SIG-M5 treated with dmso at 0.1 percent for 504 hours (cell line): ENCODE results near the gene MED22.
"Not testable (repeated sequence)": the region's sequence is repeated elsewhere in the genome, so short reads cannot be mapped to it uniquely, and the experiment has no call there.

Source experiments
- DNase-seq: peaks from one replicate; lab custom pipeline; 2025; ENCODE audit not compliant: unreplicated experiment; lab: John Stamatoyannopoulos, UW

Gene MED22

GRCh38 chr9:133339641-133340040 lies 8.3 kb downstream of the MED22 start:
- DNase-seq = no peak

GRCh38 chr9:133335924-133336811 lies 11.8 kb downstream of the MED22 start, which contains the start of gene SURF6:
Gene SURF6, minus strand, starts transcription at chr9:133336188. Its CDS starts 56 bp downstream, at chr9:133336132.
- DNase-seq = peak; percentile 89

DNA sequence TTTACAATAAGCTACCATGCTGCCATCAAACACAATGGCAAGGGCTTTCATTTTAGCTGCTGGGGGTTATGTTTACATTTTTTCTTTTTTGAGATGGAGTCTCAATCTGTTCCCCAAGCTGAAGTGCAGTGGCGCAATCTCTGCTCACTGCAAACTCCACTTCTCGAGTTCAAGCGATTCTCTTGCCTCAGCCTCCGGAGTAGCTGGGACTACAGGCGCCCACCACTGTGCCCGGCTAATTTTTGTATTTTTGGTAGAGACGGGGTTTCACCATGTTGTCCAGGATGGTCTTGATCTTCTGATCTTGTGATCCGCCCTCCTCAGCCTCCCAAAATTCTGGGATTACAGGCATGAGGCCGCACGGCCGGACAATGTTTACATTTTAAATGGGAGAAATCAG lies 13.0 kb downstream of the MED22 start:
- DNase-seq = not testable (repeated sequence)

DNA sequence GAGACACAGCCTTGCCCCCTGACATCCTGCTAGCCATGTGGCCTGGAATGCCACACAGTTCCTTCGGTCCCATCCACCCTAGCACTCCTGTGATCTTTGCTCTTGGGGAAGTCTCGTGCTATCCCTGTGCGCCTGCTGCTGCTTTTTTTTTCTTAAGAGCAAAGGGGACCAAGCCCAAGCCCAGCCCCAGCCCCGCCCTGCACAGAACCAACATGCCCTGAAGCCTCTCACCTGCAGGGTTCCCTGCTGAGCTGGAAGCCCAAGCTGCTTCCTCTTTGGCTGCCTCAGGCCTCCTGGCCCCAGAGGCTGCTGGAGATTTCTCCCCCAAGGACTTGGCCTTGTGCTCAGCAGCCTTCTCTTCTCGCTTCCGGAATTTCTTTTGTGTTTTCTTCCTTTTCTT lies 13.8 kb downstream of the MED22 start:
- DNase-seq = no peak

GRCh38 chr9:133333566-133333965 lies 14.4 kb downstream of the MED22 start:
- no peak for DNase-seq

DNA sequence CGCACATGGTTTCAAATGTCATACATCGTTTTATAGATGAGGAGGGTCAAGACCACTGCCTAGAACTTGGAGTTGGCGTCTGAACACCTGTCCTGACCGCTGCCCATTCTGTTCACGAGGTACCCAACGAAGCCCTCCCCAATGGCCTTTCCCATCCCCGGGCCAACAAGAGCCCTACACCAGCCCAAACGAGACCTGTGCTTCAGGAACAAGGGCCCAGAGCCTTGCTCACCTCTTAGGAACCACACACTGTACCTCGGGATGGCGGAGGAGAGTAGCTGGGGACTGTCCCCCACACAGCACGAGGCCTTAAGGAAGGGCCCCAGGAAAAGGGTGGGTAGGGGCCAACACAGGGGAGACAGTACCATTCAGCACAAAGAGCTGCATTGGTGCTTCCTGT lies 14.9 kb downstream of the MED22 start:
- DNase-seq = no peak

GRCh38 chr9:133332381-133332730 lies 15.6 kb downstream of the MED22 start:
- no peak for DNase-seq

DNA sequence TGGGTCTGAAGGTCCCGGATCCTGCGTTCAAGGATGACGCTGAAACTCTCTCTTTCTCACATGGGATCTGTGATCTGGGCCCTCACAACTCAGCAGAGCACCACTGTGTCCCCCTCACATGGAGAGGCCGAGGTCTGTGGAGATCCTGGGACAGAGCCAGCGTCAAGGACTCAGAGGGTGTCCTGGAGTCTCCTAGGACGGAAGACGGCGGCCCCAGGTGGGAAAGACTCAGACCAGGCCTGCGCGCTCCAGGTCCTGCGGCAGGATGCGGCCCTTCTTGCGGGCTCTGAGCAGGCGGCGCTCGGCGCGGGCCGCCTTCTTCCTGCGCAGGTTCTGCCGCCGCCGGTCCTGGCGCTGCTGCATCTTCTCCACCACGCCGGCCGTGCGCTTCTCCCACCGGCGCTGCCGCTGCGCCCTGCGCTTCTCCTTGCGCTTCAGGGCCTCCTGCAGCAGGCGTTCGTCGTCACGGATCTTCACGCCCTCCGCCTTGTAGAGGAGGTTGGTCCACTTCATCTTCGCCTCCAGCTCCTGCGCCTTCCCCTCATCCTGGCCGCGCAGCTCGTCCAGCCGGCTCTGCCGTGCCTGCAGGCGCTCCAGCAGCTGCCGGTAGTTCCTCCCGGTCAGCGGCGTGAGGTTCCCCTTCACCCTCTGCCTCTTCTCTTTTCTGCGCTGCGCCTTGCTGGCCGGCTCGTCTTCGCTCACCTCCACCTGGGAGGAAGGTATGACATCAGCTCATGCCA lies 16.1 kb downstream of the MED22 start:
- DNase-seq = no peak

DNA sequence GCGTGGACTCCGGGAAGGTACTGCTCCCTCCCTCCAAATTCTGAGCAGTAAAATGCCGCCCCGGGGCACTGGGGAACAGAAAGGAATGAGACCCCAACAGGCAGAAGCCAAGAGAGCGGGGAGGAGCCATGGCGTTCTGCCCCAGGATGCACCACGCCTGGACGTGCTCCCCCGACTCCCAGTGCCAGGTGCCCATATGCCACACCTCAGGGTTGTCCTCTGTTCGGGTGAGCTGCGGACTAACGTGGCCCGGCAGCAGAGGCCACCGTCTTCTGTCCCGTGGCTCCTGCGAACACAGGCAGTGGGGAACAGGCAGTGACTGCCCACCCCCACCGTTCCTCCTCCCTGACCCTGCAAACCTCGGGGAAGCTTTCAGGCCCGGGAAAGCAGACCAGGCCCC lies 16.7 kb downstream of the MED22 start:
- DNase-seq = no peak

GRCh38 chr9:133329306-133330156 lies 18.4 kb downstream of the MED22 start:
- not testable (repeated sequence) for DNase-seq

- DNase-seq = no peak
These were observed 20.0 kb downstream of the MED22 start for GRCh38 chr9:133327834-133328484.

- not testable (repeated sequence) for DNase-seq
These were observed 20.9 kb downstream of the MED22 start for GRCh38 chr9:133327021-133327420.

DNA sequence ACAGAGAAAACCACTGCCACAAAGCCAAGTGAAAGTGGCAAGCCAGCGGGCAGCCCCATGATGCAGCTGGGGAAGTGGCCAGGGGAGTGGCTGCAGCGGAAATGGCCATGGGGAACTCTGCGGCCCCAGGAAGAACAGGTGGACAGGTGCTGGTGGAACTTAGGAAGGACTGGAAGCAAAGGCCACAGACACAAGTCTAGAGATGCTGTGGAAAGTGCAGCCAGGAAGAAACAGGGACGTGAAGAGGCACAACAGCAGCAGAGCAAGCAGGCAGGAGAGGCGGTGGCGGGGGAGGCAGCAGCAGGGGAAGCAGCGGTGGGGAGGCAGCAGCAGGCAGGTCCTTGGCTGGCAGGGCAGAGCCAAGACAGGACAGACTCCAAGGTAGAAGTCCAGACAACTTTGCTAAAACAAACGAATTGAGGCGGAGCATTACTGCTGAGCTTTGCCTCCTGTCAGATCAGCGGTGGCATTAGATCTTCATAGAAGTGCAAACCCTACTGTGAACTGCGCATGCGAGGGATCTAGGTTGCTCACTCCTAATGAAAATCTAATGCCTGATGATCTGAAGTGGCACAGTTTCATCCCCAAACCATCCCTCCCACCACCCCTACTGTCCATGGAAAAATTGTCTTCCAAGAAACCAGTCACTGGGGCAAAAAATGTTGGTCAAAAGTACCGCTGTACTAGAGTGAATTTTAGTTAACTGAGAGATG lies 23.8 kb downstream of the MED22 start:
- no peak for DNase-seq

- no peak for DNase-seq
These were observed 24.7 kb downstream of the MED22 start for GRCh38 chr9:133323211-133323610.

DNA sequence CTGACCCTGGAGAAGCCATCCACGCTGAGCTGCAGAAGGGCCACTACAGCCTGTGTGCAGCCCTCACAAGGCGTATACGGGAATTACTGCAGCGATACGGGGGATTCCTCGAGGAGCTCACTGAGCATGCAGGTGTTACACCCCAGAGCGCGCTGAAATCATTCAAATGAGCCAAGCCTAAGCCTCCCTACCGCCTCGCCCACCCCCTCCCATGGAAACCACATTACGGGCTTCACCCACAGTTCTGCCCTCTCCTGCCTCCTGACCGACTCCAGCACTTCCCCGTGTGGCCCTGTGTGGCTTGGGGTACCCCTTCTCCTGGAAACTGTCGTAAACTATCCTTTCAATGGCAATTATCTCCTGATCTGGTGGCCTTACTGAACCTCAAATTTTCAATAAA lies 25.2 kb downstream of the MED22 start:
- no peak for DNase-seq

DNA sequence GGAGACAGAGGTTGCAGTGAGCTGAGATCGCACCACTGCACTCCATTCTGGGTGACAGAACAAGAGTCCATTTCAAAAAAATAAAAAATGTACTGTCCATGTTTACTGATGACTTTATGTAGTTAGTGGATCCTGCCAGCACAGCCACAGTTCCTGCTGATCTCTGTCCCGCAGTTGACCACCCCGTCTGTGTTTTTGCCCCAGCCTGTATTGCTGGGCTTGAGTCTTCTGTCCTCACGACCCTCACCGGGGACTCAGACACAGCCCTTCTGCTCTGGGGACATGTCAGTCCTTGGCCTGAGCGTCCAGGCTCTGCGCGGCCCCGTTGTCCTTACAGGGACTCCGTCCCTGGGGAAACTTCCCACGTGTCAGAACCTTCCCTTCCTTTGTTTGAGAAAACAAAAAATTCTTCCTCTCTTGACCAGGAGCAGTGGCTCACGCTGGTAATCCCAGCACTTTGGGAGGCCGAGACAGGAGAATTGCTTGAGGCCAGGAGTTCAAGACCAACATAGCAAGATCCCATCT lies 26.5 kb downstream of the MED22 start:
- DNase-seq = no peak

DNA sequence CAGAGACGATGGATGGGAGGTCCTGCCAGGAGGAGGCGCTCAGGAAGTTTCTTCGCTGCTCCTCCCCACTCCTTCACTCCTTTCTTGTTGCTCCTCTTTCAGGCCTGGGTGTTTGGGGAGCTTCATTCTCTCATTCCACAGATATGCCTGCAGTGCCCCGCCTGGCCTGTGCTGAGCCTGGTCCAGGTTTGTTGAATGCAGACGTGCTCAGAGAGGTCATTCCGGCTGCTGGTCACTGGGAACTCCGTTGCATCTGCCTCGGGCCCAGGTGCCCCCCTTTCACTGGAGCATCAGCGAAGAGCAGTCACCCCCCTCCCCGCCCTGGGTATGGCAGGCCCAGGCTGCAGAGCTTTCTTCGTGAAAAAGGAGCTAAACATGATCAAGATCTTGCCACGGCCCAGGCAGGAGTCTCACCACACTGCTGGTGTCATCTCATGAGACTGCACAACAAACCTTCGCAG lies 27.5 kb downstream of the MED22 start:
- DNase-seq = no peak

GRCh38 chr9:133317551-133317950 lies 30.4 kb downstream of the MED22 start:
- DNase-seq = not testable (repeated sequence)

- DNase-seq = no peak
These were observed 31.9 kb downstream of the MED22 start for GRCh38 chr9:133315997-133316396.

GRCh38 chr9:133309608-133310007 lies 38.3 kb downstream of the MED22 start:
- no peak for DNase-seq
